ENCODE results near the gene CAPN2. TPM values are rescaled to one million over a fixed set of nuclear protein-coding genes. Genes with fewer than 3 reads are reported as not detected.
A peak's percentile ranks its signal among the peaks of the same experiment; 100 is the strongest.

Gene CAPN2
- total RNA-seq, 1 donor, result 340 TPM

- no peak overlapping the region for H3K4me3 ChIP-seq (ENCODE audit: insufficient read depth, low read length)
- peak; percentile 41 for DNase-seq (ENCODE audit: insufficient read length, low spot score, missing footprints)
- no peaks in the 10 kb centered on the region for H3K79me2 ChIP-seq (ENCODE audit: insufficient read depth, low read length)
- H3K36me3 ChIP-seq (ENCODE audit: insufficient read depth, low read length), result no peaks in the 10 kb centered on the region
- H4K20me1 ChIP-seq (ENCODE audit: insufficient read depth, low read length), result no peaks in the 10 kb centered on the region
- H3K4me2 ChIP-seq (ENCODE audit: insufficient read depth, low read length), result no peak overlapping the region
- peaks cover 39% of the 10 kb centered on the region for H3K27me3 ChIP-seq (ENCODE audit: insufficient read depth, low read length)
- no peaks in the 10 kb centered on the region for H3K4me1 ChIP-seq (ENCODE audit: insufficient read depth, low read length)
- H3K27ac ChIP-seq (ENCODE audit: low read depth, low read length), result no peak overlapping the region
- no peaks in the 10 kb centered on the region for H3K9me3 ChIP-seq (ENCODE audit: low read depth, low read length)
- TF ChIP-seq CTCF (IDR thresholded peaks at IDR 0.05; ENCODE audit: extremely low read depth, low read depth, low read length), result peak; percentile 75
- H2AFZ ChIP-seq (ENCODE audit: low read length), result no peak overlapping the region
These were observed 28.5 kb upstream of the CAPN2 start for GRCh38 chr1:223683586-223684487.

GRCh38 chr1:223684488-223684792 is 27.9 kb upstream of the CAPN2 start:
- no peaks in the 10 kb centered on the region for H3K9me3 ChIP-seq (ENCODE audit: low read depth, low read length)
- no peaks in the 10 kb centered on the region for H3K4me1 ChIP-seq (ENCODE audit: insufficient read depth, low read length)
- no peaks in the 10 kb centered on the region for H3K79me2 ChIP-seq (ENCODE audit: insufficient read depth, low read length)
- H3K4me2 ChIP-seq (ENCODE audit: insufficient read depth, low read length), result no peak overlapping the region
- no peaks in the 10 kb centered on the region for H3K36me3 ChIP-seq (ENCODE audit: insufficient read depth, low read length)
- no peak overlapping the region for H3K27ac ChIP-seq (ENCODE audit: low read depth, low read length)
- no peak overlapping the region for H3K4me3 ChIP-seq (ENCODE audit: insufficient read depth, low read length)
- H3K27me3 ChIP-seq (ENCODE audit: insufficient read depth, low read length), result peaks cover 39% of the 10 kb centered on the region
- DNase-seq (ENCODE audit: insufficient read length, low spot score, missing footprints), result no peak
- H4K20me1 ChIP-seq (ENCODE audit: insufficient read depth, low read length), result no peaks in the 10 kb centered on the region
- H2AFZ ChIP-seq (ENCODE audit: low read length), result no peak overlapping the region
- TF ChIP-seq CTCF (IDR thresholded peaks at IDR 0.05; ENCODE audit: extremely low read depth, low read depth, low read length), result no peak

GRCh38 chr1:223691121-223691520 is 21.2 kb upstream of the CAPN2 start:
- no peak for TF ChIP-seq CTCF (IDR thresholded peaks at IDR 0.05; ENCODE audit: extremely low read depth, low read depth, low read length)
- no peak for DNase-seq (ENCODE audit: insufficient read length, low spot score, missing footprints)
- peaks cover 14% of the 10 kb centered on the region for H3K27me3 ChIP-seq (ENCODE audit: insufficient read depth, low read length)
- no peak overlapping the region for H3K4me3 ChIP-seq (ENCODE audit: insufficient read depth, low read length)
- no peak overlapping the region for H3K4me2 ChIP-seq (ENCODE audit: insufficient read depth, low read length)
- H3K27ac ChIP-seq (ENCODE audit: low read depth, low read length), result no peak overlapping the region
- H2AFZ ChIP-seq (ENCODE audit: low read length), result no peak overlapping the region
- H3K4me1 ChIP-seq (ENCODE audit: insufficient read depth, low read length), result no peaks in the 10 kb centered on the region
- H3K9me3 ChIP-seq (ENCODE audit: low read depth, low read length), result no peaks in the 10 kb centered on the region
- H4K20me1 ChIP-seq (ENCODE audit: insufficient read depth, low read length), result no peaks in the 10 kb centered on the region
- H3K36me3 ChIP-seq (ENCODE audit: insufficient read depth, low read length), result no peaks in the 10 kb centered on the region
- H3K79me2 ChIP-seq (ENCODE audit: insufficient read depth, low read length), result no peaks in the 10 kb centered on the region

GRCh38 chr1:223695014-223695548 is 17.3 kb upstream of the CAPN2 start:
- Histone ChIP-seq H3K27me3 (ENCODE audit: insufficient read depth, low read length) (peaks cover 2% of the 10 kb centered on the region), H3K27ac (ENCODE audit: low read depth, low read length) (no peak overlapping the region), H2AFZ (ENCODE audit: low read length) (peak overlapping the region; percentile 15), H3K4me1 (ENCODE audit: insufficient read depth, low read length) (peaks cover 9% of the 10 kb centered on the region), H3K9me3 (ENCODE audit: low read depth, low read length) (no peaks in the 10 kb centered on the region), H3K36me3 (ENCODE audit: insufficient read depth, low read length) (no peaks in the 10 kb centered on the region), H3K4me2 (ENCODE audit: insufficient read depth, low read length) (no peak overlapping the region), H4K20me1 (ENCODE audit: insufficient read depth, low read length) (no peaks in the 10 kb centered on the region), H3K4me3 (ENCODE audit: insufficient read depth, low read length) (no peak overlapping the region), H3K79me2 (ENCODE audit: insufficient read depth, low read length) (no peaks in the 10 kb centered on the region)
- no peak for TF ChIP-seq CTCF (IDR thresholded peaks at IDR 0.05; ENCODE audit: extremely low read depth, low read depth, low read length)
- DNase-seq (ENCODE audit: insufficient read length, low spot score, missing footprints), result no peak
